Mesothelial cell of epicardium (in vitro differentiated cells): Measurements from ENCODE around the gene HPN. TPM values are rescaled to one million over a fixed set of nuclear protein-coding genes. Genes with fewer than 3 reads are reported as not detected.

Source experiments
- DNase-seq, 2 experiments: peaks; one replicate each; pipeline ENCODE4 v3.0.0; 2021; ENCODE audit warnings: low spot score in 2 of 2; ENCODE audit not compliant: unreplicated experiment in 2 of 2
- H3K27ac Mint-ChIP-seq: 2 replicates; pipeline ENCODE4 v1.8.0; 2021; ENCODE audit warnings: mixed read lengths
- H3K27me3 Mint-ChIP-seq: 2 replicates; pipeline ENCODE4 v1.8.0; 2021; ENCODE audit warnings: low read depth, mixed read lengths
- H3K36me3 Mint-ChIP-seq: 2 replicates; pipeline ENCODE4 v1.8.0; 2021; ENCODE audit warnings: mixed read lengths
- H3K4me1 Mint-ChIP-seq: 2 replicates; pipeline ENCODE4 v1.8.0; 2021; ENCODE audit warnings: mixed read lengths
- H3K4me3 Mint-ChIP-seq: 2 replicates; pipeline ENCODE4 v1.8.0; 2021; ENCODE audit warnings: mild to moderate bottlenecking, moderate library complexity, mixed read lengths
- H3K9me3 Mint-ChIP-seq: 2 replicates; pipeline ENCODE4 v1.8.0; 2021; ENCODE audit warnings: mixed read lengths
- CTCF ChIP-seq: fragments of 200-600 bp; sonication (generic); IDR thresholded peaks from one replicate; pipeline ENCODE4 v1.5.0; 2021; ENCODE audit warnings: antibody characterized with exemption; ENCODE audit not compliant: unreplicated experiment
- total RNA-seq: library from RNA; stranded (reverse); gene quantifications from 3 replicates; pipeline ENCODE4 v1.2.1, GENCODE V29; 2021

Gene HPN
- total RNA-seq, 1 donor from 2014 or later = 21.3 TPM

GRCh38 chr19:35076026-35076370 is 34.5 kb downstream of the HPN start:
- H3K27me3 Mint-ChIP-seq = peaks cover 4% of the 10 kb centered on the region
- H3K27ac Mint-ChIP-seq = no peak overlapping the region
- no peak for DNase-seq
- H3K36me3 Mint-ChIP-seq = no peaks in the 10 kb centered on the region
- no peaks in the 10 kb centered on the region for H3K9me3 Mint-ChIP-seq
- no peak overlapping the region for H3K4me3 Mint-ChIP-seq
- TF ChIP-seq CTCF = no peak
- no peaks in the 10 kb centered on the region for H3K4me1 Mint-ChIP-seq

- no peaks in the 10 kb centered on the region for H3K36me3 Mint-ChIP-seq
- no peaks in the 10 kb centered on the region for H3K4me1 Mint-ChIP-seq
- H3K27me3 Mint-ChIP-seq = peaks cover 4% of the 10 kb centered on the region
- H3K9me3 Mint-ChIP-seq = no peaks in the 10 kb centered on the region
- H3K27ac Mint-ChIP-seq = no peak overlapping the region
- no peak for TF ChIP-seq CTCF
- H3K4me3 Mint-ChIP-seq = no peak overlapping the region
- DNase-seq = no peak
These were observed 35.1 kb downstream of the HPN start for GRCh38 chr19:35076657-35077056.

GRCh38 chr19:35077411-35078223 is 36.1 kb downstream of the HPN start:
- Mint-ChIP-seq H3K9me3 (peaks cover 3% of the 10 kb centered on the region), H3K27me3 (peaks cover 4% of the 10 kb centered on the region), H3K36me3 (no peaks in the 10 kb centered on the region), H3K4me3 (no peak overlapping the region), H3K4me1 (no peaks in the 10 kb centered on the region), H3K27ac (no peak overlapping the region)
- no peak for DNase-seq
- no peak for TF ChIP-seq CTCF

GRCh38 chr19:35079826-35080225 is 38.3 kb downstream of the HPN start:
- Mint-ChIP-seq H3K27ac (no peak overlapping the region), H3K9me3 (peaks cover 4% of the 10 kb centered on the region), H3K27me3 (peaks cover 4% of the 10 kb centered on the region), H3K36me3 (no peaks in the 10 kb centered on the region), H3K4me1 (no peaks in the 10 kb centered on the region), H3K4me3 (no peak overlapping the region)
- TF ChIP-seq CTCF = no peak
- no peak for DNase-seq

- peaks cover 4% of the 10 kb centered on the region for H3K9me3 Mint-ChIP-seq
- peaks cover 2% of the 10 kb centered on the region for H3K27me3 Mint-ChIP-seq
- DNase-seq = no peak
- no peak overlapping the region for H3K4me3 Mint-ChIP-seq
- no peaks in the 10 kb centered on the region for H3K36me3 Mint-ChIP-seq
- no peaks in the 10 kb centered on the region for H3K4me1 Mint-ChIP-seq
- no peak for TF ChIP-seq CTCF
- H3K27ac Mint-ChIP-seq = no peak overlapping the region
These were observed 39.2 kb downstream of the HPN start for GRCh38 chr19:35080613-35081170.
